C1 segment of cervical spinal cord (tissue), 14 donors: ENCODE data around the gene SMC6.

Experiments
- DNase-seq, 14 donors: peaks; one replicate each; lab custom pipeline; 2025; lab: John Stamatoyannopoulos, UW

The SMC6 gene

GRCh38 chr2:17617516-17617915 is 136.1 kb downstream of the SMC6 start:
- no peak for DNase-seq

DNA sequence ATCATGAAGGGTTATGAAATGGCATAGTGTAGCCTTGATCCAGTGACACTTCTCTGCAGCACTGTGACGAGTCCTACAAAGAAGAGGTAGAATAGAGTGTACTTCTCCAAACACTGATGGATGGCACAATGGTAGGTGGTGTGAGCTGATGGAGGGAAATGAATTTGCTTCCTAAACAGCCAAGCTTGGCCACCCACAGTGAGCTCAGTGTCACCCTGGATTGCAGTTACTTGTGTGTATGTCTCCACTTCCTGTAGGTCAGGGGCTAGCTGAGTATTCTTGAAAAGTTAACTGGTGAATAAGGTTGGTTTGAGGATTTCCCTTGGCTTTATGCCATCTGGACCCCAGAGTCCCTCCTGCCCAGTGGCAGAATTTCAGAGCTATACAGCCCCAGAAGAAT is 137.2 kb downstream of the SMC6 start:
- no peak for DNase-seq

GRCh38 chr2:17615728-17616351 is 137.8 kb downstream of the SMC6 start:
- no peak for DNase-seq

DNA sequence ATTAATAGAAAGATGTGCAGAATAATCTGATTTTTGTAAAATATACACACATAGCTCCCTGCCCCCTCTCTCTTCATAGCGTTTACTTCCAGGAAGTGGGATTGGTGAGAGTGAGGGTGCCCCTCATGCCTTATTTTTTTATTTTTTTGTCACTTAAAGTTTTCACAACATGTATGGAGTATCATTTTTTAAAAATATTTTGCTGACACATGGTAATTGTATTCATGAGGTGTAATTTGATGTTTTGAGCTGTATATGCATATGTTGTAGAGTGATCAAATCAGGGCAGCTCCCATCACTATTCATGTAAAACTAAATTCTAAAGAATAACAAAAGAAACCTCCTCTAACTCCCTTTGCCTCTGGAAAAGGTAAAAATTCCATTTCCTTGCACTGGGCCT is 138.5 kb downstream of the SMC6 start:
- no peak for DNase-seq

GRCh38 chr2:17614174-17614930 is 139.3 kb downstream of the SMC6 start:
- peak in 1 of 14 donors; percentile 41 for DNase-seq
